NCI-H345 treated with DMSO at 0.1 percent for 48 hours (cell line): ENCODE measurements around the gene MMP2.
A peak's percentile ranks its signal among the peaks of the same experiment; 100 is the strongest.

Source experiments
- DNase-seq: peaks from one replicate; lab custom pipeline; 2025; ENCODE audit not compliant: unreplicated experiment; lab: John Stamatoyannopoulos, UW

Gene MMP2

DNA sequence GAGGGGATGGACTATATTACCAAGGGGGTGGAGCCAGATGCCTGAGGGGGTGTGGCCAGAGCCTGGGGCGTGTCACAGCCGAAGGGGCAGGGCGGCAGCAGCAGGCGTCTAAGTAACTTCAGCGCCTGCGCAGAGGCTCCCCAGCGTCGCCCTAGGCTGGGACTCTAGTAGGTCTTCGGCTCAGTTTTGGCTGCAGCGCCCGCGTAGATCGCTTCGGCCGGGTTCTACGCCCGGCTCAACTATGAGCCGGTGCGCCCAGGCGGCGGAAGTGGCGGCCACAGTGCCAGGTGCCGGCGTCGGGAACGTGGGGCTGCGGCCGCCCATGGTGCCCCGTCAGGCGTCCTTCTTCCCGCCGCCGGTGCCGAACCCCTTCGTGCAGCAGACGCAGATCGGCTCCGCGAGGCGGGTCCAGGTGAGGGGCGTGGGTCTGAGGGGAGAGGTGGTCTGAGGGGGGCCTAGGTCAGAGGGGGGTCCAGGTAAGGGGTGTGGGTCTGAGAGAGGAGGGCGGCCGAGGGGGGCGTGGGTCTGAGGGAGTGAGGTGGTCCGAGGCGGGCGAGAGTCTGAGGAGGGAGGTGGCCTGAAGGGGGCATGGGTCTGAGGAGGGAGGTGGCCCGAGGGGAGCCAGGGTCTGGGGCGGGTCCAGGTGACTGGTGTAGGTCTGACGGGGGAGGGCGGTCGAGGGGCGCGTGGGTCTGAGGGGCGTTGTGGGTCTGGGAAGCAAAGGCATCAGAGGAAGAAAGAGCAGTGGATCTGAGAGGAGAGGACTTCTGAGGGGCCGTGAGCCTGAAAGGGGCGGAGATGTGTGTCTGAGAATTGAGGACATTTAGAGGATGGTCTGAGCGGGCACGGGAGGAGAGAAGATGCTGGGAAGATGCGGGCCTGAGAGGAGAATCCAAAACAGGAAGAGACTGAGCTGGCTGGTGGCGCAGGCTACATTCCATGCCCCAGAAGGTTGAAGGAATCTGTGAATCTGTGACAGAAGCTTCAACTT, 30.2 kb downstream of the MMP2 start, which contains the start of gene LPCAT2:
TSS of gene LPCAT2 (plus strand) at position 132 of the 991 bp plus-strand sequence. CDS start at position 242, 110 bp downstream.
- DNase-seq: peak; percentile 35

DNA sequence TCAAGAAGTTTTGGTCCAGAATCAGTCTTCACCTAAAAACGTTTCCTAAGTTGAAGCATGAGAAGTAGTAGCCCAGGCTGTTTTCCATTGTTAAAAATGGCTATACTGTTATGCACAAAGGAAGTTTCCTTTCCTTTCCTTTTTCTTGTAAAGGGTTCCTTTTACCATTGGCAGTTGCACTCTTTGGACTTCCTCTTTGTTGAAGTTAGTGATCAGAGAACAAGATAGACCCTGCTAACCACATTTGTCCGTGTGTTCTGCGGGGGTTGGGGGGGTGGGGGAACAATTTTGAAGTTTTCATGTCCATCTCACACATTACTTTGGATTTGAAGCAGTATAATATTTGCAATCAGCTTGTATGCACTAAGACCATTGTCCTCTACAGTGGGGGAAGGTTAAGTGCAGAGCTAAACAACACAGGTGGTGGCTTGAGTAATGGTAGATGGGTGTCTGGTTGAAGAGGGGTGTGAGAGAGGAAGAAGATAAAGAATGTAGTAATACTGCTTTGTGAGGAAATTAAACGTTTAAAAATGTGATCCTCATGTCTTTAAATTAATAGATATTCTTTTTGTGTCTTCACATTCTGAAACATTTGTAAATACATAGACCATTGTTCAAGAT, 31.3 kb downstream of the MMP2 start:
- no peak for DNase-seq

GRCh38 chr16:55512941-55513340, 33.9 kb downstream of the MMP2 start:
- no peak for DNase-seq

GRCh38 chr16:55513616-55514015, 34.6 kb downstream of the MMP2 start:
- no peak for DNase-seq

GRCh38 chr16:55515111-55515510, 36.1 kb downstream of the MMP2 start:
- DNase-seq: no peak

DNA sequence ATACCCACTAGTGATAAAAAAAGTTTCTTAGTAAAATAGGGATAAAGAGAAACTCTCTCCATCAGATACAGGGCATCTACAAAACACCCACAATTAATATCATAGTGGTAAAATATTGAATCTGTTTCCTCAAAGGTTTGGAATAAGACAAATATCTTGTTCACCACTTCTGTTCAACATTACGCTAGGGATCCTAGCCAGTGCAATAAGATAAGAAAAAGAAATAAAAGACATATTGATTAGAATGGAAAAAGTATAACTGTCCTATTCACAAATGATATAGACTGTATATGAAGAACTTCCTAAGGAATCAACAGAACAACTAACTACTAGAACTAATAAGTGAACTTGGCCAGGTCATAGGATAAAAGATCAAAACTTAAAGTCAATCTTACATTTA, 42.8 kb downstream of the MMP2 start:
- no peak for DNase-seq

- no peak for DNase-seq
Observed at GRCh38 chr16:55526441-55526840, 47.4 kb downstream of the MMP2 start.

GRCh38 chr16:55527885-55528284, 48.9 kb downstream of the MMP2 start:
- no peak for DNase-seq

- DNase-seq: no peak
Observed at GRCh38 chr16:55529018-55529417, 50.0 kb downstream of the MMP2 start.

GRCh38 chr16:55530316-55530856, 51.4 kb downstream of the MMP2 start:
- DNase-seq: no peak

- DNase-seq: no peak
Observed at GRCh38 chr16:55532227-55532626, 53.2 kb downstream of the MMP2 start.

GRCh38 chr16:55534756-55535155, 55.8 kb downstream of the MMP2 start:
- DNase-seq: no peak

- DNase-seq: no peak
Observed at GRCh38 chr16:55539049-55539448, 60.1 kb downstream of the MMP2 start.

DNA sequence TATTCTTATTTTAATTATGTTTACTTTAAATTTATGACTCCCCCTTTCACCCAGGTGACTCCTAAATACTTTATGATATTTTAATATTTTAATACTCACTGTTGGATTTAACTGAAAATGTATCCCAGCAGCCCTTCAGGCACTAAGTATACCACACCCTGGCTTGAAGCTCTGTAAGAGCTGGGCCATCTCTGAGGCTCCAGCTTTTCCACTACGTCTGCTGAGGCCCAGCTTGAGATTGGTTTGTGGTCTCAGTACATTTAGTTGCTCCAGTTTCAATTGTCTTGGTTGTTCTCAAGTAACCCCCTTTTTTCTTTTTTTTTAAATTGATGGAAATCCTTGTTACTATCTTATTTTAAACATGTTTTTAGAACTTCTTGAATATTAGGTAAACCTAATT, 60.5 kb downstream of the MMP2 start:
- no peak for DNase-seq

DNA sequence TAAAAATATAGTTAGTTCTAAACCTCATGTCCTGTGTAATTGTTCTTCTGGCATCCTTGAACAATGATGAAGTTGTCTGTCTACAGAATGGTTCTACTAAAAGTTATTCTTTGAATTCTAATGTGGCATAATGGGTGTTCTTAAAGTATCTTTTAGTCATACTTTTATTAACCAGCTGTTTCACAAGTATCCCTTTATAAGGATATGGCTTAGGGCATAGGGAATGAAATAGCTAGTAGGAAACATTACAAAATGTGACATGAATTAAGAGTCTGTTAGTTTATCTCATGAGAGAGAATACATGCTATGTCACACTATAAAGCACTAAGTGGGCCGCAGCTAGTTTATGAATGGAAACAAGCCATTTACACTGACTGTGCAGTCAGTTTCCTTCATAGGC, 61.2 kb downstream of the MMP2 start:
- DNase-seq: no peak

- no peak for DNase-seq
Observed at GRCh38 chr16:55542459-55543082, 63.6 kb downstream of the MMP2 start.

DNA sequence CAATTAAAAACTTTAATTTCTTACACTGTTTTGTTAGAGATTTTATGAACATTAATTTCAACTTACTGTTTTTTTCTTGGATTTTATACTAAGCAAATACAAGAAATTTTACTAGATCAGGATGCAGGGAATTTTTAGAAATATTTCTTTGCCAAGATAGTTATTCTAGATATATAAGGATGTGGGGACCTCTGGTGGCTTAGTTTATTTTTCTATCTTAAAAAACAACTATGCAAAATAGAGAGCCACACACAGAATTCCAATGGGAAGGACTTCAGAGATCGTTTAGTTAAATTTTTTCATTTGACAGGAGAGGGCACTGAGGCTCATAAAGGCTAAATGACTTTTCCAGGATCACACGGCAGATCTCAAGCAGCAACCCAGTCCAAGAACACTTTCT, 64.5 kb downstream of the MMP2 start:
- no peak for DNase-seq

GRCh38 chr16:55552621-55553020, 73.6 kb downstream of the MMP2 start:
- DNase-seq: no peak

GRCh38 chr16:55555436-55555835, 76.4 kb downstream of the MMP2 start:
- DNase-seq: no peak
